HG03135 (cell line): ENCODE results near the gene RNU7-1.

ENCODE experiments used
- ATAC-seq: cut with Tn5 transposase; IDR thresholded peaks from one replicate; pipeline ENCODE4 v1.9.1; 2021; ENCODE audit warnings: mild to moderate bottlenecking, moderate library complexity; ENCODE audit not compliant: unreplicated experiment

RNU7-1 gene

DNA sequence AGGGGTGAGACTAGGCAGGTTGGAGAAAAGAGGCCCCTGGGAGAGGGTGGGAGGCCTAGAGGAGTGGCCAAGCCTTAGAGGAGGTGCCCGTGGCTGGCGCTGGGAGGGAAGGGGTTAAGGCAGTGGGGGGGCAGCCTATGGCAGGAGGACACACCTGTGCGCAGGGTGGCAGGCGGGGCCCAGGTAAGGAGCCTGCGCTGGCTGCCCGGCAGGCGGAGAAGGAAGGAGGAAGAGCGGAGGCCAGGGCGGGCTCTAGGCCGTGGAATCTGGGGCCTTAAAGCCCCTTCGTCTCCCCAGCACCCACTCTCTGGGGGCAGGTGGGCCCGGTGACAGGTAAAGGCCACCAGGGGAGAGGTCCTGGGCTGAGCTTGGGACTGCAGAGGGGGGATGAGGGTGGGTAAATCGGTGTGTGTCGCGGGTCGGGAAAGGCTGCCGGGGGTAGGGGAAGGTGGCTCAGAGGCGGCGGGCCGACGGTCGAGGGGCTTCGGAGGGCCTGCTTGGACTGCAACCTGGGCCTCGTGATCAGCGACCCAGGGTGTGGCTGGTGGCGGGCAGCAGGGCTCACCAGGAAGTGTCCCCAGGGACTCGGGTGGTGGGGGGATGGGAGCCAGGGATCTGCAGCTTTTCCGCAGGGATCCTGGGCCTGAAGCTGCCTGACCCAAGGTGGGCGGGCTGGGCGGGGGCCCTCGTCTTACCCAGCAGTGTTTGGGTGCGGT lies 19.6 kb downstream of the RNU7-1 start:
- ATAC-seq = no peak

- no peak for ATAC-seq
Measured at GRCh38 chr12:6963791-6964413, 20.3 kb downstream of the RNU7-1 start.

GRCh38 chr12:6964605-6965025 lies 21.0 kb downstream of the RNU7-1 start:
- ATAC-seq = no peak

DNA sequence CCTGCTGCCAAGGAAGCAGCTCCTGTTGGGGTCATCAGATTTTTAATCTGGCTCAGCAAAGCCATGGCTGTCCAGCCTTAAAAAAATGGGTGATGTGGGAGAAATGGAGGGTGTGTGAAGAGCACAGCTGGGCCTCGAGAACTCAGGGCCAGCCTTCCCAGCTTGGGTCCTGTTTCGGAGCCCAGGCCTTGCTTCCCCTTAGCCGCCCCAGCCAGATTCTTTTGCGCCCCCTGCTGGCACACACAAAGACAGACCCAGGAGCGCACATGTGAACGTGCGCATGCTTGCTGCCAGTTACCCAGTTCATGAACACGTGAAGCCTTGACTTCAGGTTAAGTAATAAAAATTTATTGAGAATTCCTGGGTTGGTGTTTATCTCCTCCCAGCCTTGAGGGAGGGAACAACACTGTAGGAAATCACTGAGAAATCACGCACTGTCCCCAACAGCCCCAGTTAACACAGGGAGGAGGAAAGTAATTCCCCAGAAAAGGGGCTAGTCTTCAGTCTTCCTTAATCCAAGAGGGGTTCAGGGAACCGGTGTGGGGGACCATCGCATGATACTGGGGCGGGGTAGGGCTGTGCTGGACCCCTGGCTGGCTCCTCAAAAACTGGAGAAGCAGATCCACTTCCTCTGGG lies 21.5 kb downstream of the RNU7-1 start:
- peak; percentile 38 for ATAC-seq

DNA sequence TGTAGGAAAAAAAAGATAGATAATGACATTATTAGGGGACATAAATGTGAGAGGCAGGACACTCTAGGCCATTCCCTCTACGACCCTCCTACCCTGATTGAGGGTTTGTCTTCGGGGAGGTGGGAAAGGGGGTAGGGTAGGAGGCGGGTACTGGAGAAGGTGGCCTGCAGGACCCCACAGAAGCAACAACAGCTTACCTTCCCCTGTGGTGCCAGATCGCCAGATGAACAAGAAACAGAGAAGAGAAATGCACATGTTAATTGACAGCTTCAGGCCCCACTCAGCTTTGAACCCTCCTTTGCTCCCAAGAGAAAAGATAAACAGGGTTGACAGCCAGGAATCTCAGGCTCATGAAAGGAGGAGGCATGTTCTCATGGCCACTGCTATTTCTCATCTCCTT lies 22.1 kb downstream of the RNU7-1 start:
- ATAC-seq = no peak

GRCh38 chr12:6966351-6966750 lies 22.7 kb downstream of the RNU7-1 start:
- ATAC-seq = no peak

DNA sequence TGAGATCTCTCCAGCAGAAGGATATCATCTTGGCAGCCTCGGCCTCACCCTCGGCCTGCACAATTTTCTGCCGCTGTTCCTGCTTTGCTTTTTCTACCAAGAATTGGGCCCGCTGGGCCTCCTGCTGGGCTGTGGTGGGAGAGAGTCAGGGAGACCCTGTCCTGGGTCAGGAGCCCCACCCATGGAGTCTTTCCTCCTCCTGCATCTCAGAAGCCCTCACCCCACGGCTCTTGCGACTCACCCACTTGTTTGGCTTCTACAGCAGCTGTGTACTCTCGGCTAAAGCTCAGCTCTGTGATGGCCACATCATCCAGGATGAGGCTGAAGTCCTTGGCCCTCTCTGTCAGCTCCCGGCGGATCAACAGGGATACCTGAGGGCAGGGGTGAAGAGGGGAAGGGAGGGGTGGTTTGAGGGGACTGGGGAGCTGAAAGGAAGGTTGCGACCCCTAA lies 24.1 kb downstream of the RNU7-1 start:
- ATAC-seq = no peak

DNA sequence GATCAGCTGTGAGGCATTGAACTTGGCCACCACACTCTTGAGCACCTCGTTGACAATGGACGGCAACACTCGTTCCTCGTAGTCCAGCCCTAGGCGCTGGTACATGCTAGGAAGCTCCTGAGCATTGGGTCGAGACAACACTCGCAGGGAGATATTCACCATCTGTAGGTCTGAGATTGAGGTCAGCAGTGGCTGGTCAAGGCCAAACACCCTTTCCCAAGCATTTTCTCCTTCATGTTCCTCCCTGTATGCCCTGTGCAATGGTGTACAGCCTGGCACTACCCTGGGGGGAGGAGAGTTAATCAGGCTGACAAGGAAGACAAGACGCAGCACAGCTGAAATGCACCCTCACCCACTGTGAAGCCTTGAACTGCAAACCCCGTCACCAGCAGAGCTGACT lies 24.8 kb downstream of the RNU7-1 start:
- ATAC-seq = no peak

DNA sequence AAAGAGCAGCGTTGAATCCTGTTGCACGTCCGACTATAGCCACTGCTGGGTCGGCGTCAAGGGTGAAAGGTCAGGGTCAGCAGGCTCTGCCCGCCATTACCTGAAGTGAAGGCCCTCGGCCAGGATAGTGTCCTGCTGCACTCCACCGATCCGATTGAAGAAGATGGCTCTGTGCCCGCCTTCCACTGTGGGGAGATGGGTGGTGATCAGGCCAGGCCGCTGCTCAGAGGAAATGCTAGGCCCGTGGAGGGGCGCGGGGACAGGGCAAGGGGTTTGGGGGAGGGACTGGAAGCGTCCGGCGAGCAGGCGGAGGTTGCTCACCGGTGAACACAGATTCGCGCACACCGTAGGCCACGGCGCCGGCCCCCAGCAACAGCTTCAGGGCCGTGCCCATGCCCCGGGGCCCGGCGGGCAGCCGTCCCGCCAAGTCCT lies 26.5 kb downstream of the RNU7-1 start:
- peak; percentile 32 for ATAC-seq

- no peak for ATAC-seq
Measured at GRCh38 chr12:6974180-6974579, 30.6 kb downstream of the RNU7-1 start.

- ATAC-seq = no peak
Measured at GRCh38 chr12:6975297-6976032, 31.8 kb downstream of the RNU7-1 start.

- ATAC-seq = no peak
Measured at GRCh38 chr12:6977653-6978052, 34.0 kb downstream of the RNU7-1 start.

DNA sequence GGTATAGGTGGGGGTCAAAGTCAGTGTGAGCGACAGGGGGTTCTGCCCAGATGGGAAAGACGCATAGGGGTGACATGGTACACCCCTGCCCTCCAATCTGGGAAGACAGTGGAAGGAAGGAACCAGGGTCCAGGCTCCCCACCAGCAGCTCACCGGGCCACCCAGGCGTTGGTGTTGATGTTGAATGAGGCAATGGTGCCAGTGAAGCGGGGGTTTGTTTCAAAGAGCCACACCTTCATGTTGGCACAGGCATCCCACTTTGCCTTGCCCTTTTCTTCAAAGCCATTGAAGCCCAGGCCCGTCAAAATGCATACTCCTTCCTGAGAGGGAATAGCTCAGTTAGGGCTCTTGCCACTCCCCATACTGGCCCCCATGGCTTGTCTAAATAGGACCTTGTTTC lies 34.6 kb downstream of the RNU7-1 start:
- no peak for ATAC-seq

DNA sequence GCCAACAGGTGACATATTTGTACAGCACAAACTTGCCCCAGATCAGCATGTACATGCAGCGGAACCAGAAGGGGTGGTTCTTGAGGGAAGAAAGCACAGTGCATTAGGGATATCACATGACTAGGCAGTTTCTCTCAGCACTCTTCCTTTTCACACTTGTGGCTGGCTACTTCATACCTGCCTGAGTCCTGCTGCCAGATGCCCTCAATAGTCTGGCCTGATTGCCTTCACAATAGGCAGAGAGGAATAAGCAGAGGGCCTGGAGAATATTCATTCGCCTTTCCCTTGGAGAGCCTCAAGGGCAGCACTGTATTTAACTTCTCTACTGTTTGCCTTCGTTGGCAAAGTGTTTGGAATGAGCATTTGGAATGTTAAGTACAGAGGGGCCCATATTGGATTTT lies 35.0 kb downstream of the RNU7-1 start:
- ATAC-seq = no peak

DNA sequence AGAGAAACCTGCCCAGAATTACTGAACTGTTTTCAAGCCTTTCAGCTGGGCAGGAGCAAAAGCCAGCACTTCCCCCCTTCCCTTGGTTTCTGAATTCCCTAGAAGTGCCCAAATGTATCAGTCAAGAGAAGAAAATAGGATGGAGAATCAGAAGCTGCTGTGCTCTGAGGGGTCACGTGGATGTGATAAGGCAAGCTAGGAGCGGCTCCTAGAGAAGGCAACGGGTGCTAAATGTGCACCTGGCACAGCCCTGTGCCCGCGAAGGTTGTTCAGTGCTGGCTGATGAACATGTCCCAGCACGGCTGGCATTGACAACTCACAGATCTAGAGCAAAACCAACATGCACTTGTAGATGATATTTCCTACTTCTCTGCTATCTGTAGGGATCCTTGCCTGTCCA lies 35.4 kb downstream of the RNU7-1 start:
- ATAC-seq = no peak

DNA sequence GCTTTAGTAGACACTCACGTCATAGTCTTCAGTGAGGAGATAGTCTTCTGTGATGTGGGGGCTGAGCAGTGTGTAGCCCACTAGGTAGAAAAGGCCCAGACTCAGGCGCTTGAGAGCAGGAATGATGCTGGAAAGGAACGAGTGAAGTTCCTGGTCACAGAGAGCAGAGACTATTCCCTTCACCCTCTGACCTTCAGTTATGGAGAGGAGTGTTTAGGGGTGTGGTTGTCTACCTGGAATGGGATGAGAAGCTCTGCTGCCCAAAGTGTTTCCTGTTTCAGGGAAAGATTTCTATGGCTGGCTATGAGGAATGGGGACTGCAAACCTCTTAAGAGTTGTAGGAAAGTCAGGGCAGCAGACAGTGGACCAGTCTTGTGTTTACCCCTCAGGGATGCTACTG lies 35.8 kb downstream of the RNU7-1 start:
- no peak for ATAC-seq

DNA sequence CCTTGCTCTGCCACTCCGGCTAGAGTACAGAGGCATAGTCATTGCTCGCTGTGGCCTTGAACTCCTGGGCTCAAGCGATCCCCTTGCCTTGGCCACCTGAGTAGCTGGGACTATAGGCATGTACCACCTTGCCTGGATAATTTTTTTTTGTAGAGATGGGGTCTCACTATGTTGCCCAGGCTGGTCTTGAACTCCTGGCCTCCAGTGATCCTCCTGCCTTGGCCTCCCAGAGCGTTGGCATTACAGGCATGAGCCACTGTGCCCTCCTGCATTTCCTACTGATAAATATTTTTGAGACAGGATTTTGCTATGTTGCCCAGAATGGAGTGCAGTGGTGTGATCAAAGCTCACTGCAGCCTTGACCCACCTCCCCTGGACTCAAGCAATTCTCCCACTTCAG lies 36.5 kb downstream of the RNU7-1 start:
- no peak for ATAC-seq

GRCh38 chr12:6980740-6981139 lies 37.1 kb downstream of the RNU7-1 start:
- no peak for ATAC-seq

- no peak for ATAC-seq
Measured at GRCh38 chr12:6981152-6982052, 37.8 kb downstream of the RNU7-1 start.

- no peak for ATAC-seq
Measured at GRCh38 chr12:6982532-6982931, 38.9 kb downstream of the RNU7-1 start.
